ENCODE data around the gene TP53TG5. TPM values are rescaled to one million over a fixed set of nuclear protein-coding genes. Genes with fewer than 3 reads are reported as not detected.

The TP53TG5 gene
- total and polyA plus RNA-seq, 2 of the 8 experiments (the other 6 are each of a cell fraction or from before 2014, with no cell fraction given): not detected

GRCh38 chr20:45345104-45345936 lies 32.8 kb downstream of the TP53TG5 start (continued):
- TF ChIP-seq CTCF (IDR thresholded peaks at IDR 0.05; ENCODE audit: control extremely low read depth in 1 of 3, insufficient read depth in 1 of 3, low read depth in 1 of 3, low read length in 3 of 3) (no peak), TAF1 (IDR thresholded peaks at IDR 0.05; ENCODE audit: low read depth, low read length) (no peak), CREB1 (IDR thresholded peaks at IDR 0.05) (no peak), EZH2 (IDR thresholded peaks at IDR 0.05; ENCODE audit: low read depth, low read length, severe bottlenecking) (no peak), SP4 (IDR thresholded peaks at IDR 0.05; ENCODE audit: low read length) (no peak), BRCA1 (IDR thresholded peaks at IDR 0.05; ENCODE audit: low read depth, low read length) (no peak), TBP (IDR thresholded peaks at IDR 0.05; ENCODE audit: low read depth, low read length) (no peak), SIX5 (IDR thresholded peaks at IDR 0.05; ENCODE audit: low read depth, low read length) (no peak), MAFK (IDR thresholded peaks at IDR 0.05; ENCODE audit: low read depth, low read length) (no peak), SIRT6 (IDR thresholded peaks at IDR 0.05; ENCODE audit: low read length) (no peak)

Data from H1 (cell line).